Suprapubic skin (tissue), 4 donors: ENCODE measurements around the gene C10orf95.

Experiments used
- EP300 ChIP-seq: sonication (generic); formaldehyde crosslinking; IDR thresholded peaks from one replicate; pipeline ENCODE4 v1.6.1; 2017; ENCODE audit warnings: antibody characterized with exemption
- POLR2A ChIP-seq, 2 donors: fragments of 450-650 bp; IDR thresholded peaks; one replicate each; pipeline ENCODE4 v1.6.1; 2017; ENCODE audit warnings: antibody characterized with exemption in 2 of 2, mild to moderate bottlenecking in 2 of 2, moderate library complexity in 2 of 2
- POLR2AphosphoS5 ChIP-seq, 3 donors: sonication (generic); formaldehyde crosslinking; IDR thresholded peaks; one replicate each; pipeline ENCODE4 v1.6.1; 2017; ENCODE audit warnings: antibody characterized with exemption in 3 of 3
- TF ChIP-seq, protein P1 (sequence below), 2 donors: fragments of 200-600 bp in 1 of 2; fragments of 450-650 bp in 1 of 2; sonication (generic) in 1 of 2; IDR thresholded peaks; one replicate each; pipeline ENCODE4 v1.5.1; 2016 to 2019; ENCODE audit warnings: antibody characterized with exemption in 2 of 2, mild to moderate bottlenecking in 1 of 2, moderate library complexity in 1 of 2

- TF ChIP-seq, protein P1, sequence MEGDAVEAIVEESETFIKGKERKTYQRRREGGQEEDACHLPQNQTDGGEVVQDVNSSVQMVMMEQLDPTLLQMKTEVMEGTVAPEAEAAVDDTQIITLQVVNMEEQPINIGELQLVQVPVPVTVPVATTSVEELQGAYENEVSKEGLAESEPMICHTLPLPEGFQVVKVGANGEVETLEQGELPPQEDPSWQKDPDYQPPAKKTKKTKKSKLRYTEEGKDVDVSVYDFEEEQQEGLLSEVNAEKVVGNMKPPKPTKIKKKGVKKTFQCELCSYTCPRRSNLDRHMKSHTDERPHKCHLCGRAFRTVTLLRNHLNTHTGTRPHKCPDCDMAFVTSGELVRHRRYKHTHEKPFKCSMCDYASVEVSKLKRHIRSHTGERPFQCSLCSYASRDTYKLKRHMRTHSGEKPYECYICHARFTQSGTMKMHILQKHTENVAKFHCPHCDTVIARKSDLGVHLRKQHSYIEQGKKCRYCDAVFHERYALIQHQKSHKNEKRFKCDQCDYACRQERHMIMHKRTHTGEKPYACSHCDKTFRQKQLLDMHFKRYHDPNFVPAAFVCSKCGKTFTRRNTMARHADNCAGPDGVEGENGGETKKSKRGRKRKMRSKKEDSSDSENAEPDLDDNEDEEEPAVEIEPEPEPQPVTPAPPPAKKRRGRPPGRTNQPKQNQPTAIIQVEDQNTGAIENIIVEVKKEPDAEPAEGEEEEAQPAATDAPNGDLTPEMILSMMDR (IDR thresholded peaks at IDR 0.05): no peak
- TF ChIP-seq POLR2A (IDR thresholded peaks at IDR 0.05) (no peak), EP300 (no peak), POLR2AphosphoS5 (IDR thresholded peaks at IDR 0.05) (no peak)
Observed at GRCh38 chr10:102421507-102421756, 29.9 kb downstream of the C10orf95 start.
